Thyroid gland (tissue), 4 donors: ENCODE data around the gene CNTN1.

Source experiments
- CTCF ChIP-seq, 6 experiments: fragments of 200-600 bp in 3 of 6; fragments of 450-650 bp in 3 of 6; sonication (generic) in 3 of 6; IDR thresholded peaks; one replicate each; pipeline ENCODE4 v1.5.1; 2016 to 2019; ENCODE audit warnings: antibody characterized with exemption in 6 of 6, mild to moderate bottlenecking in 2 of 6, inconsistent platforms in 1 of 6, moderate library complexity in 1 of 6
- POLR2A ChIP-seq, 2 donors: fragments of 450-650 bp; IDR thresholded peaks; one replicate each; pipeline ENCODE4 v1.6.1; 2017; ENCODE audit warnings: antibody characterized with exemption in 2 of 2, mild to moderate bottlenecking in 2 of 2, moderate library complexity in 1 of 2

DNA sequence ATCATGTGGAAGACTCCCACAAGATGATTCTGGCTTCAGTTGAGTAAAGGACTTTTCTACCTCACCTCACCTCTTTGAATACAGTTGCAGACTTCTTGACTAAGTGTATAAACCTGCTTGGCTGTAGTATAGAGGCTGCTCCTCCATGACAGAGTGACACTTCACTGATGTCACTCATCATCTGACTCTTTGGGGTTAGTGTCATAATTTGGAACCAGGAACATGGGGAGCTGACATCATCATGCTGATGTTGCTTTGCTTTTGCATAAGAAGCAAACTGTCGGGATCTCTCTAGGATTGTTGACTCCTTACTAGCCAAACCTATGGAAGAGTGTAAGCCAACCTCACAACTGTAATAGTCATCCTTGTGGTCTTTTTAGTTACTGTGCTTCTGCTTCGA lies 420.7 kb downstream of the CNTN1 start:
- TF ChIP-seq CTCF (IDR thresholded peaks at IDR 0.05): no peak
- no peak for TF ChIP-seq POLR2A (IDR thresholded peaks at IDR 0.05)
